Type B pancreatic cell (in vitro differentiated cells): ENCODE measurements around the gene ADISSP. TPM values are rescaled to one million over a fixed set of nuclear protein-coding genes. Genes with fewer than 3 reads are reported as not detected.

Source experiments
- DNase-seq: peaks from one replicate; pipeline ENCODE4 v3.0.0; 2021; ENCODE audit warnings: mixed read lengths; ENCODE audit not compliant: unreplicated experiment; ENCODE audit errors: extremely low spot score
- H3K27ac Mint-ChIP-seq: 2 replicates; pipeline ENCODE4 v1.8.0; 2021; ENCODE audit warnings: mild to moderate bottlenecking, mixed read lengths
- H3K27me3 Mint-ChIP-seq: 2 replicates; pipeline ENCODE4 v1.8.0; 2021; ENCODE audit warnings: mixed read lengths
- H3K36me3 Mint-ChIP-seq: 2 replicates; pipeline ENCODE4 v1.8.0; 2021; ENCODE audit warnings: mixed read lengths
- H3K4me1 Mint-ChIP-seq: one replicate; pipeline ENCODE4 v1.8.0; 2021; ENCODE audit warnings: mixed read lengths; ENCODE audit not compliant: unreplicated experiment
- H3K4me3 Mint-ChIP-seq: 2 replicates; pipeline ENCODE4 v1.8.0; 2021; ENCODE audit warnings: mild to moderate bottlenecking, mixed read lengths
- H3K9me3 Mint-ChIP-seq: 2 replicates; pipeline ENCODE4 v1.8.0; 2021; ENCODE audit warnings: mixed read lengths
- CTCF ChIP-seq: fragments of 200-600 bp; sonication (generic); conservative IDR thresholded peaks from 2 replicates; pipeline ENCODE4 v1.5.0; 2021; ENCODE audit warnings: antibody characterized with exemption, mild to moderate bottlenecking
- total RNA-seq: library from RNA; stranded (reverse); gene quantifications from 2 replicates; pipeline ENCODE4 v1.2.1, GENCODE V29; 2021; ENCODE audit warnings: low replicate concordance

The ADISSP gene
- total RNA-seq, 1 donor from 2014 or later: 49.4 TPM

DNA sequence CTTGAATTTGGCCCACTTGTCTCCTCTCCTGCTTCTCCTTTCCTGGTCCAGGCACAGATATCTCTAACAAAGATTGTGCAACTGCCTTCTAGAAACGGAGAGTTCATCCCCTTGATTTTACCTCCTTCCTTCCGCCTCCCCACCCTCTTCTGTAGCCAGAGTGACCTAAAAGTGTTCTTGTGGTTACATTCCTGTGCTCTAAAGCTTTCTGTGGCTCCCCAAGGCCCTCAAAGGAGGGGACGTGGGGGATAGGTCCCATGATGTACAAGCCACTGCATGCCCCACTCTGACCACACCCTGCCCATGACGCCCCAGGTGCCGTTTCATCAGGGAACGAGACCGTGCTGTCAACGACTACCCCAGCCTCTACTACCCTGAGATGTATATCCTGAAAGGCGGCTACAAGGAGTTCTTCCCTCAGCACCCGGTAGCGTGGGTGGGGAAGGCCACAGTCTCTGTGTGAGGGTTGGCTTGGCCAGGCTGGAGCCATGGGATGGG is 36.8 kb upstream of the ADISSP start:
- Mint-ChIP-seq H3K4me3 (no peak overlapping the region), H3K9me3 (no peaks in the 10 kb centered on the region), H3K4me1 (peaks cover 32% of the 10 kb centered on the region), H3K36me3 (peaks cover 24% of the 10 kb centered on the region), H3K27ac (peak overlapping the region; percentile 48), H3K27me3 (no peaks in the 10 kb centered on the region)
- no peak for TF ChIP-seq CTCF
- DNase-seq: no peak

DNA sequence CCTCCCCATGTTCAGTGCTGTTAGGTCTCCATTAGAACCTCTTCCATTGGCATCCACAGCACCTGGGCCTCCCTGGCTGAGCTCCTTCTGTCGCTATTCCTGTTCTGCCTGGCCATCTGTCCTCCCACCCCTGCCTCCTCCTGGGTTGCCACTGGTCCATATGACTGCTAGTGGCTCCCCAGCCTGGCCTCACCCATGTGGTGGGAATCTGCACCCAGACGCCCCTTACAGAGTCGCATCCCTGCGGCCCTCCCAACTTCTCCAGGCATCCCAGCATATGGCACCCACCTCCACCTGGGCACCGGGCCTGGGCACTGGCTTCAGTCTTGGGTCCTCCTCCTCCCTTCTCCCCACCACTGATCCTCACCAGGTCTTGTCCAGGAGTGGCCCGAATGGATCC is 36.3 kb upstream of the ADISSP start:
- peak overlapping the region; percentile 48 for H3K27ac Mint-ChIP-seq
- DNase-seq: no peak
- H3K36me3 Mint-ChIP-seq: peaks cover 24% of the 10 kb centered on the region
- H3K27me3 Mint-ChIP-seq: no peaks in the 10 kb centered on the region
- no peak overlapping the region for H3K4me3 Mint-ChIP-seq
- no peaks in the 10 kb centered on the region for H3K9me3 Mint-ChIP-seq
- peaks cover 35% of the 10 kb centered on the region for H3K4me1 Mint-ChIP-seq
- no peak for TF ChIP-seq CTCF

DNA sequence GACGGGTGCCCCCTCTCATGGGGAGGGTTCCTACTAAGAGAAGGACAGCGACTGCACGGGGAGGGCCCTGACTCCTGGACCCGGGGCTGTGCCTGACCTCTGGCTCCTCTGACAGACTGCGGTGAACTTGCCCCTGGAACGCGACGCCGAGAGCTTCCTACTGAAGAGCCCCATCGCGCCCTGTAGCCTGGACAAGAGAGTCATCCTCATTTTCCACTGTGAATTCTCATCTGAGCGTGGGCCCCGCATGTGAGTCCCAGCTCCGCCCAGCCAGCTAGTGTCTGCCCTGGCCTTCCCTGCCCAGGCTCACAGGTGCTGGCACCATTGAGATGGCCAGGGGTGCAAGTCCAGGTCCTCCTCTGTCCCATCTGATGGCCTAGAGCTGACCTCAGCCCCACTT is 35.7 kb upstream of the ADISSP start:
- TF ChIP-seq CTCF: no peak
- Mint-ChIP-seq H3K4me3 (no peak overlapping the region), H3K4me1 (peaks cover 38% of the 10 kb centered on the region), H3K9me3 (no peaks in the 10 kb centered on the region), H3K27ac (no peak overlapping the region), H3K36me3 (peaks cover 24% of the 10 kb centered on the region), H3K27me3 (no peaks in the 10 kb centered on the region)
- no peak for DNase-seq

DNA sequence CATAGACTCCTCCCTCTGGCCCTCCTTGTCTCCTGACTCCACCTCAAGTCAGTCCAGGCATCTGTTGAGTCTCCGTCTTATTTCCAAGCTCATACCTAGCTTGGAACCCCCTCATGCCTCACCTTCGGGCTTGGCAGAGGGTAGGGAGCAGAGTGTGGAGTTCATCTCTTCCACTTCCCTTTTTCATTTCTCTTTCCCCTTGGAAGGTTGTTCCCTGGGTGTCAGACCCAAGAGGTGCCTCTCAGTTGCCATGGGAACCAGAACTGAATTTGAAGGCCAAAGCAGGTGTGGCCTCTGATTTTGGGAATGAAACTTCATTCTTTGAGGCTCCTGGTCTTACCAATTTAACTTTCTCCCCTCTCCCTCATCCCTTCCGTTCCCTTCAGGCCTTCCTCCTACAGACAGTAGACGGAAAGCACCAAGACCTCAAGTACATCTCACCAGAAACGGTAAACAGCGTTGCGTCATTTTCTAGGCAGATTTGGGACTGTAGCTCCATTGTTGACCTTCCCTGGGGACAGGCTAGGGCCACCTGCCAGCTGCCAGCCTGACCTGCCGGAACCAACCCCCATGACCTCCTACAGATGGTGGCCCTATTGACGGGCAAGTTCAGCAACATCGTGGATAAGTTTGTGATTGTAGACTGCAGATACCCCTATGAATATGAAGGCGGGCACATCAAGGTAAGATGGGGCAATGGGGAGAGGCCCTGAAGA is 35.1 kb upstream of the ADISSP start:
- peaks cover 24% of the 10 kb centered on the region for H3K36me3 Mint-ChIP-seq
- peaks cover 37% of the 10 kb centered on the region for H3K4me1 Mint-ChIP-seq
- no peak overlapping the region for H3K4me3 Mint-ChIP-seq
- H3K9me3 Mint-ChIP-seq: no peaks in the 10 kb centered on the region
- no peak for TF ChIP-seq CTCF
- no peak for DNase-seq
- peak overlapping the region; percentile 7 for H3K27ac Mint-ChIP-seq
- H3K27me3 Mint-ChIP-seq: no peaks in the 10 kb centered on the region

GRCh38 chr20:3801846-3802245 is 34.3 kb upstream of the ADISSP start:
- DNase-seq: no peak
- Mint-ChIP-seq H3K4me3 (no peak overlapping the region), H3K27ac (no peak overlapping the region), H3K4me1 (peaks cover 37% of the 10 kb centered on the region), H3K36me3 (peaks cover 24% of the 10 kb centered on the region), H3K27me3 (no peaks in the 10 kb centered on the region), H3K9me3 (no peaks in the 10 kb centered on the region)
- no peak for TF ChIP-seq CTCF
